HG02798 (cell line): ENCODE data around the gene PTPA.
"Not testable (repeated sequence)": the region's sequence is repeated elsewhere in the genome, so short reads cannot be mapped to it uniquely, and the experiment has no call there.

Experiments
- ATAC-seq: cut with Tn5 transposase; IDR thresholded peaks from one replicate; pipeline ENCODE4 v1.9.1; 2021; ENCODE audit warnings: mild to moderate bottlenecking; ENCODE audit not compliant: unreplicated experiment, poor library complexity

PTPA gene

DNA sequence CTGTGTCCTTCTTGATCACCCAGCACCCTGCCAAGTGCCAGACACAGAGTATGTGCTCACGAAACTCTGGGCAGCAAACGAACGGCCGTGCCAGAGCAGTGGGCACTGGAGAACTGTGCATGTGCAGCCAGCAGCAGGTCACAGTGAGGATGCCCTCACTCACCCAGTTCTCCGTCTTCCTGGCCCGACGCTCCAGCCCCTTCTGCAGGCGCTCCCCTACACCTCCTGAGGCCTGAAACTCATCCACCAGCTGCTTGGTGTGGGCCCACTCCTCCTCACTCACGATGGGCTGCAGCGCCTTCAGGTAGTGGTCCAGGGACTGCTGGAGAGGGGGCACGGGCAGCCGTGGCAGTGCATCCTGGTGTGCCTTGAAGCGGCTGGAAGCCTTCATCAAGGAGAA lies 3.6 kb upstream of the PTPA start:
- no peak for ATAC-seq

- ATAC-seq: no peak
Measured at GRCh38 chr9:129108083-129108804, 3.0 kb upstream of the PTPA start.

- ATAC-seq: no peak
Measured at GRCh38 chr9:129108805-129109536, 2.2 kb upstream of the PTPA start.

DNA sequence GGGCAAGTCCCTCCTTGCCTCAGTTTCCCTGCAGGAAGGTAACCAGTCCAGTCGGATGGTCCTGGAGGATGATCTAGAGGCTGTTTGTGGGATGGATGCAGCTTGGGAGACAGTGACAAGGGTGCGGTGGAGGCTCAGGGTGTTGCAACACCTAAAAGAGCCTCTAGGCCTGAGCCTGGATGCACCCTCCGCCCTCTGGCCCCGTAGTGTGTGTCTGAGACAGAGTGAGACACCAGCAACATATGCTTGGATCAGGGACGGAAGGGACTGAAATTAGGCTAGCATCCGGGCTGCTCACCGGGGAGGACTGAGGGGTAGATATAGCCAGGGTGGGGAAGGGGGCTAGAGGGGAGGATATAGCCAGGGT lies 1.7 kb upstream of the PTPA start:
- no peak for ATAC-seq

DNA sequence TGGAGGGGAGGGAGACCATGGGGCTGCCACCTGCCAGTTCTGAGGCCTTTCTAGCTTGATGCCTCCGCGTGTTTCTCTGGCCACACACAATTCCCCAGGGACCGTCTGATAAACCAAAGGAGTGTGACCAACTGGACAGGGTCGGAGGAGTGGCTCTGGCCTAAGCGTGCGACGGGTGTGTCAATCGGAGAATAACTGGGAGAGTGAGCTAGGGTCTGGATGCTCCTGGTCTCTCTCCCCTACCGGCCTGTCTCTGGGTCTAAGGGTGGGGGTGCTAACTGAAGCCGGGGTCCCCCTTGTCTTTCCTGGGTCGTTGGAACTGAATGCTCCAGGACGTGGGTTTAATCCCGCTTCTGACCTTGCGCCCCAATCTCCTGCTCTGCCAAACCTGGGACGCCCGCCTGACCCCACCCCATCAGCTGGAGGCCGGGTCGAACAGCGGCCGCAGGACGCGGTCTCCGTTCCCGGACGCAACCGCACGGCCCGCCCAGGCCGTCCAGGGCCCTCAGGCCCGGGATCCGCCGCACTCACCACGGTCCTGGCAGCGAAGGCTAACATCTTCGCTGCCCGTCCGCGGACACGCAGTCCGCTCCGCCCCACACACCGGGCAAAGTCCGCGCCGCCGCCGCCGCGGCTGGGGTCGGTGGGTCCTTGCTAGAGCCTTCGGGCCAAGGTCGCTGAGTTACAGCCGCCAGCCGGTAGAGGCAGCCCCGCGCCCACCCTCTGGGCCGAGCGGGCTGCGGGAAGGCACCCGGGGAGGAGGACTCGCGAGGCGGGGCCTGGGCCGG lies 1.1 kb upstream of the PTPA start:
- no peak for ATAC-seq

- ATAC-seq: no peak
Measured at GRCh38 chr9:129111528-129112151, 425 bp downstream of the PTPA start.

DNA sequence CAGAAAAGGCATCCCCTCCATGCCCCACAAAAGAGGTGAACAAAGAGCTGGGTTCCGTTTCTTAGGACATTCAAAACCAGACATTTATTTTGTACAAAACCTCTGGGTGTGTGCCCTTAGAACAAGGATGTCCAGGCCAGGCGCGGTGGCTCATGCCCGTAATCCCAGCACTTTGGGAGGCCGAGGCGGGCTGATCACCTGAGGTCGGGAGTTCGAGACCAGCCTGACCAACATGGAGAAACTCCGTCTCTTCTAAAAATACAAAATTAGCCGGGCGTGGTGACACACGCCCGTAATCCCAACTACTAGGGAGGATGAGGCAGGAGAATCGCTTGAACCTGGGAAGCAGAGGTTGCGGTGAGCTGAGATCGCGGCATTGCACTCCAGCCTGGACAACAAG lies 1.3 kb downstream of the PTPA start:
- ATAC-seq: not testable (repeated sequence)

DNA sequence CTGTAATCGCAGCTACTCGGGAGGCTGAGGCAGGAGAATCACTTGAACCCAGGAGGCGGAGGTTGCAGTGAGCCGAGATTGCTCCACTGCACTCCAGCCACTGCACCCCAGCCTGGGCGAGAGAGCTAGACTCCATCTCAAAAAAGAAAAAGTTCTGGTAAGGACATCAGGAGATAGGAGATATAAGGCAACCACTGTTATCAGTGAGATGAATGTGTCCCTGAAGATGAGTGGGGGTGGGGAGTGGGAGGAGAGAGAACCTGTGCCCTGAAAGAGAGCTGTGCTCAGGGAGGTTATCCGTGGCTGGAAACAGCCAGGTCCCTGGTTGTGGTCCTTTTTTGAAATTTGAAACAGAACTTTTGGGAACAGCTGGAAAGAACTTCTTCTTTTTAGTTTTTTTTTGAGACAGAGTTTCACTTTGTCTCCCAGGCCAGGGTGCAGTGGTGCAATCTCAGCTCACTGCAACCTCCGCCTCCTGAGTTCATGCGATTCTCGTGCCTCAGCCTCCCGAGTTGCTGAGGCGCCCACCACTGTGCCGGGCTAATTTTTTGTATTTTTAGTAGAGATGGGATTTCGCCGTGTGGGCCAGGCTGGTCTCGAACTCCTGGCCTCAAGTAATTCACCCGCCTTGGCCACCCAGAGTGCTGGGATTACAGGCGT lies 2.6 kb downstream of the PTPA start:
- ATAC-seq: no peak

- no peak for ATAC-seq
Measured at GRCh38 chr9:129118799-129119198, 7.6 kb downstream of the PTPA start.

DNA sequence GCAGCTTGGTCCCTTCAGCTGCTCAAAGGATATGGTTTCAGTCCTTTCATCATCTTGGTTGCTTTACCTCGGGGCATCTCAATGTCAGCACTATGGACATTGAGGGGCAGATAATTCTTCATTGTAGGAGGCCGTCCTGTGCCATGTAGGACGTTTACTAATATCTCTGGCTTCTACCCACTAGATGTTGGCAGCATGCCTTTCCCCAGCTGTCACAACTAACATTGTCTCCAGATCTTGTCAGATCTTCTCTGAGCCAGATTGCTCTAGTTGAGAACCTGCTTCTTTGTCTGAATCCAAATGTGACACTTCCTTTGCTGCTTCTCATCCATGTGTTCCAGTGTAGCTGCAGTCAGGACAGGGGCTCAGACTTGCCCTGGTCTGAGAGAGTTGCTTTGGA lies 10.3 kb downstream of the PTPA start:
- ATAC-seq: no peak

DNA sequence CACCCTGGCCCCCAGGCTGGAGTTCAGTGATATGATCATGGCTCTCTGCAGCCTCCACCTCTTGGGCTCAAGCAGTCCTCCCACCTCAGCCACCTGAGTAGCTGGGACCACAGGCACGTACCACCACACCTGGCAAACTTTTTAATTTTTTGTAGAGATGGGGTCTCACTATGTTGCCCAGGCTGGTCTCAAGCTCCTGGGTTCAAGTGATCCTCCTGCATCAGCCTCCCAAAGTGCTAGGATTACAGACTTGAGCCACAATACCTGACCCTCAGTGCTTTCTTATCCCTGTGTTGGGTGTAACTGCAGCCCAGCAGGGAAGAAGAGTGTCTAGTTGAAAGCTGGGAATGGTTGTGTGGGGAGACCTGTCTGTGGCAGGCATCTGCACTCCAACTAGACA lies 10.9 kb downstream of the PTPA start:
- no peak for ATAC-seq

DNA sequence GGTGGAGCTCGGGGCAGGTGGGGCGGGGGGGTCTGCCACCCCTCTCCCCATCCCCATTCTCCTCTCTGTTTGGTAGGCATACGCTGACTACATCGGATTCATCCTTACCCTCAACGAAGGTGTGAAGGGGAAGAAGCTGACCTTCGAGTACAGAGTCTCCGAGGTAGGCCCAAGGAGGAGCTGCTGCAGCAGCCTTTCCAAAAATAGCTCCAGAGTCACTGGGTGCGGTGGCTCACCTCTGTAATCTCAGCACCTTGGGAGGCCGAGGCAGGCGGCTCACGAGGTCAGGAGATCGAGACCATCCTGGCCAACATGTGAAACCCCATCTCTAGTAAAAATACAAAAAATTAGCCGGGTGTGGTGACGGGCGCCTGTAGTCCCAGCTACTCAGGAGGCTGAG lies 11.8 kb downstream of the PTPA start:
- not testable (repeated sequence) for ATAC-seq

GRCh38 chr9:129124506-129125069 lies 13.4 kb downstream of the PTPA start:
- ATAC-seq: no peak

DNA sequence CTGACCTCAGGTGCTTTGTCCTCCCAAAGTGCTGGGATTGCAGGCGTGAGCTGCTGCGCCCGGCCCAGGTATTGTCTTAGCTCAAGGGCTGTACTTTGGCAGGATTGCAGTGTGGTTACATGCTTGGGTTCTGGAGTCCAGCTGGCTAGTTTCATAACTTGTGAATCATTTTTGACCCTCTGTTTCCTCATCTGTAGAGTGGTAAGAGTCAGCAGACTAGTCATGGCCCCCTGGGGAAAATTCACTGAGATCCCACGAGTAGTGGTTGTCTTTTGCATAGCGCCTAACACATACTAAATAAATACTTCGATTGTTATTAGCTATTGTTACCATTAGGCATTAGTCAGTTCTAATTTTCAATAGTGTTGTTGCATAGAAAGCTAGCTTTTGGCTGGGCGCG lies 14.3 kb downstream of the PTPA start:
- no peak for ATAC-seq

DNA sequence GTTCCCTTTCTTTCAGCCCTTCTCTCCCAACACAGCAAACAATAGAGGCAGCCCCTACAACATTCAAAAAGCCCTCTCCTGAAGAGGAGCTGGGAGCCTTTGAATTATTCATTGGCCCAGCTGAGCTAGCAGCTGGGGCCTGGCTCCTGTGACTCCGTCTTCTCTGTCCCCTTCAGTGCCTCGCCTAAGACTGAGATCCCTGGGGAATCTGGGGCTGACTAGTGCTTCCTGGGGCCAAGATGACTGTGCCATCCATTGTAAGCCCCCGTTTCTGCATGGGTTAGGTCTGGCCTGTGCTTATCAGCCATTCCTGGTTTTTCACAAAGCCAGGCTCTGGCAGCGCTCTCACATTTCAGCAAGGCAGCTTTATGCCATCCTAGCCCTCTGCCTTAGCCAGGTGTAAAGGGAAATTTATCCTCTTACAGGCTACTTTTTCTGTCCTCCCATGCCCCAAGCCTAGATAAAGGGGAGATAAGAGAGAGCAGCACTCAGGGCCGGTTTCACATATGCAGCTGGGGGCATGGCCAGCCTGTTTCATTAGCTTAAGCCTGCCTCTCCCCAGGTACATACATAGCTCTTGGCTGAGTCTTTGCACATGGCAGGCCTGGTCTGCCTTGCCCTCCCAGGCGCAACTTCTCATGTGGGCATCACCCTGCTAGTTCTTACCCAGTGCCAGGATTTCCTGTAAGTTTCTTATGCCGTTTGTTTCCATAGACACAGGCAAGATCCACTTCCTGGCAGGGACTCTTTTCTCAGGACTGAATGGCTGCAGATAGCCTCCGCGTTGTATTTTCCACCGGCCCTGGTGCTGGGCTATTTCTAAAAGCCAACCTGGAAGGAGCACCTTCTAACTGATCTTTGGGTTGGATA lies 15.8 kb downstream of the PTPA start:
- no peak for ATAC-seq

GRCh38 chr9:129128689-129129088 lies 17.5 kb downstream of the PTPA start:
- no peak for ATAC-seq

DNA sequence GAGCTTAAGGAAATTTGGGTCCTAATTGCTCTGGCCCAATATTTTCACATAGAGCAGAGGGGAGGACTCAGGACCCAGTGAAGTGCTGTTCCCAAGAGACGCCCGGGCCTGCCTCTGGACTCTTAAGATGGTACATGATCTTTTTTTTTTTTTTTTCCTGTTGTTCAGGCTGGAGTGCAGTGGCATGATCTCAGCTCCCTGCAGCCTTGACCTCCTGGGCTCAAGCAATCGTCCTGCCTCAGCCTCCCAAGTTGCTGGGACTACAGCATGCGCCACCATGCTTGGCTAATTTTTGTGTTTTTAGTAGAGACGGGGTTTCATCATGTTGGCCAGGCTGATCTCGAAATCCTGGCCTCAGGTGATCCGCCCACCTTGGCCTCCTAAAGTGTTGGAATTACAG lies 19.1 kb downstream of the PTPA start:
- ATAC-seq: not testable (repeated sequence)

- no peak for ATAC-seq
Measured at GRCh38 chr9:129130791-129131190, 19.6 kb downstream of the PTPA start.
